ENCODE results near the gene ADAMTS8.

ADAMTS8 gene

DNA sequence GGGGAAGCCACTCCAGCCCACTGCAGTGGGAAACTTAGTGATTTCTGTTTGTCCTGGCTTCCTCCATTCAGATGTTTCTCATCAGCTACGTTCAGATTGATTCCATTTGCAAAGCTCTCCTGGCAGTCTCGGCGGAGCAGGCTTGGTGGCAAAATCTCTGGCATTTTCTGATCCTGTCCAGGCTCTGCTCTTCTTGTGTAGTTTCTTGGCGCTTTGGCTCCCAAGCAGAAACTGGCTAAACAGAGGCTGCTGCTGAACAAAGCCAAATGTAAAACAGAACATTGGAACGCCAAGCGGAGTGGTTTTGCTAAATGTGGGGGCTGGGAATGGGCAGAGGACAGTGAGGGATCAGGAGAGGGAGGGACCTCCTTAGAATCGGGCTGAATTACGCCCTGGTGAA, 36.7 kb downstream of the ADAMTS8 start:
- no peak for DNase-seq

DNA sequence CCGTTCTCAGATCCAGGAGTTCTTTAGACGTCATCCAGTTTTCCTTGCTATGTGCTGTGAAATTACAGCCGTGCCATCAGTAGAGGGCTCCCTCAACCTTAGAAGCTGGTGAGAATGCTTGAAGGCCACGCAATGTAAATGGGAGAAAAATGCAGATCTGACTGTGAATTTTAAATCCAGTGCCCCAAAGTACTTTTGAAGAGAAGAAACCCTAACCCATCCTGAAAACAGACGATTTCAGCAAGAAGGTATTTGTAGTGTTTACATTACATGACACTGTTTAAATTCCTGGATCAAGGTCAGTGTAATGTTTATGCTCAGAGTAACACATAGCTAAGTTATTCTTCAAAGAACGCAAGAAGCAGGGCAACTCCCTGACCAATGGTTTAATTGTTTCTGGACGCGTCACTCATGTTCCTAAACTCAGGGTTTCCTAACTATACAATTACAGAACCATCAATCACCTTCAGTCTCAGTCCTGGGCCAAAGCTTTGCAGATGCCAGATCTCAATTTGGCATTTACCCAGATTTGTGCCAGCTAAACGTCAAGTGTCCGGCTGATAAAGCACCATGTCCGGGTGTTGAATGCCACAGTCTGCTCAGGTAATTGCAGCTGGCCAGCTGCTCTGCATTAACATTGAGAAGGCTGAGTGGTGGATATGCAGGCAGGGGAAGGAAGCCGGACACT, 38.2 kb downstream of the ADAMTS8 start:
- no peak for DNase-seq

GRCh38 chr11:130389335-130389935, 39.0 kb downstream of the ADAMTS8 start:
- peak; percentile 43 to 47 for DNase-seq

DNA sequence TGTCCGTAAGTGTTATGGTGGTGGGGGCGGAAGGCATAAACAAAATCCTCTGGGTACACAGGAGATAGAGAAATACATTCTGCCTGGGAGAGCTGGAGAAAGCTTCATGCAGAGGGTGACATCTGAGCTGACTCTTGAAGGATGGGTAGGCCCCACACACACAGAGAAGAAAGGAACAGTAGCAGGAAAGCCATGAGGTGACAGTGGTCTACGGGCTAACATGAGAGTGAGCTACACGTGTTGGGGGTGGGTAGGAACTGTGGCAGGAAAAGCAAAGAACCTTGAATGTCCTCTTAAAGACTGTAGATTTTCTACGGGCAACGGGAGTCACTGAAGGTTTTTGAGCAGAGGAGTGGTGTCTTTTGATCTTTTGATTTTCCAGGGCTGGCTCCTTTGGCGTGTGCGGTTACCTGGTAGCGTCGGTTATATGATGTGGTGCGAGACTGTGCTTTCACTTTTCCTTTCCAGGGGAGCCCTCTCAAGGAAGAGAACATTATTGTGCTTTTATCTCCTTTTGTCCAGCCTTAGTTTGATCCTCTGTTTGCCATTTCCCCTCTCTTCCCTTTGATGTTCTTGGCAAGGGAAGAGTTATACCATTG, 39.7 kb downstream of the ADAMTS8 start:
- peak; percentile 18 to 42 for DNase-seq

DNA sequence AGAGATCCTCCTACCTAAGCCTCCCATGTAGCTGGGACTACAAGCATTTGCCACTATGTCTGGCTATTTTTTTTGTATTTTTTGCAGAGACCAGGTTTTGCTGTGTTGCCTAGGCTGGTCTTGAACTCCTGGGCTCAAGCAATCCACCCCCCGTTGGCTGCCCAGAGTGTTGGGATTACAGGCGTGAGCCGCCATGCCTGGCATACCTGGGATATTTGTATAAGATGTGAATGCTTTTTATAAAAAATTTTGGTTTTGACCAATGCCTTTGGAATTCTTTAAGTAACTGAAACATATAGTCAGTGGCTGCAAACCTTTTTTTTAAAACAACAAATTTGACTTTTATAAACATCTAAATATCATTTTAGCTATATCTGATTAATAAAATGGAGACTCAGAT, 42.4 kb downstream of the ADAMTS8 start:
- no peak for DNase-seq

DNA sequence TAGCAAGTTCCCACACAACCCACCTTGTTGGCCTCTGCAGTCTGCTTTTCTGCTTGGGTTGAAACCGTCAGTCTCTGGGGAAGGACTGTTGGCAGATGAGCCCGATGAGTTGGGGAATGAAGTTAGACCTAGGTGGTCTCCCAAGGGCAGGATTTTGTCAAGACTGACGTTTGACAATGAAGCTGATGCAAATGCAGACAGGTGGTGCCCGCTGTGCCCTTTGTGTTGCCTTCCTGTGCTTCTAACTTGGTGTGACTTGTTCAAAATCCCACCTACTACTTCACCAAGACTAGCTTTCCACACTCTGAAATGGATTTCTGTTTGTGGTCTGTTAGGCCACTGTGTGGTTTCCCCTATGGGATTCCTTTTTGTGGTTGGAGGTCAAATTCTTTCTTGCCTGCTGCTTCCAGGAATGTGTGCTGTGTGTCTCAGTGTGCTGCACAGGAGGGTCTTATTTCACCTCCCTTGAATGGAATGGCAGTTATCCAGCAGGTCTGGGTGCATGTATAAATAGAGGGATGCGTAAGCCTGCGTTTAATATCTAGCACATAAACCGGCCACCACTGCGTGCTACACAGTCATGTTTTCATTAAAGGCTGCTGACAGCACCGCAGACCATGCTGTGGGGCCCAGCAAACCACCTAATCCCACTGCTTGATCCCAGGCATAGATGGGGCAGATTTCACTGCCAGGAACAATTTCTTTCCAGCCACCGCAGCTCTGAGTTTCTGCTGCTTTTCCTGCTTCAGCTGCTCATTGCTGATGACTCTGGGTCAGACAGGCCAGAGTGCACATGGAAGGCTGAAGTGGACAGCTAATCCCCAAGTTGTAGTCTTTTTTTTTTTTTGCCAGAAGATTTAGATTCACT, 44.8 kb downstream of the ADAMTS8 start:
- no peak for DNase-seq

DNA sequence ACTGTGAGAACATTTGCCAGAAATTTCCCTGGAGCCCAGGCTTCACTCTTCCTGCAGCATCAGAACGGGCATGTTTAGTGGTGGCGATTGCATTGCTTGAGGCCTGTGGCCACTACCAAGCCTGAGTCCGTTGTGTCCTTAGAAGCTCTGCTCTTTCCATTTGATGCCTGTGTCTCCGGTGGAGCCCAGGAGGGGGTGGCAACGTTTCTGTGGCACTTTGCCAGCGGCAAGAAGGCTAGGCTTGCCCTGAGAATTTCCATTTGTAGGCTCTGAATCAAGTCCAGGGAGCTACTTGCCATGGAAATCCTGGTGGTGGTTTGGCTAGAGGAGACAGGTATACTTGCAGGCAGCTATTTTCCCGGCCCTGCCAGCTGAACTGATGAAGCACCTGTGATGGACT, 47.1 kb downstream of the ADAMTS8 start:
- no peak for DNase-seq

GRCh38 chr11:130380778-130381177, 47.6 kb downstream of the ADAMTS8 start:
- no peak for DNase-seq

- DNase-seq, result no peak
These were observed 49.1 kb downstream of the ADAMTS8 start for GRCh38 chr11:130379276-130379675.

- peak in 1 of 2 donors; percentile 14 for DNase-seq
These were observed 57.4 kb downstream of the ADAMTS8 start for GRCh38 chr11:130370845-130371590.

DNA sequence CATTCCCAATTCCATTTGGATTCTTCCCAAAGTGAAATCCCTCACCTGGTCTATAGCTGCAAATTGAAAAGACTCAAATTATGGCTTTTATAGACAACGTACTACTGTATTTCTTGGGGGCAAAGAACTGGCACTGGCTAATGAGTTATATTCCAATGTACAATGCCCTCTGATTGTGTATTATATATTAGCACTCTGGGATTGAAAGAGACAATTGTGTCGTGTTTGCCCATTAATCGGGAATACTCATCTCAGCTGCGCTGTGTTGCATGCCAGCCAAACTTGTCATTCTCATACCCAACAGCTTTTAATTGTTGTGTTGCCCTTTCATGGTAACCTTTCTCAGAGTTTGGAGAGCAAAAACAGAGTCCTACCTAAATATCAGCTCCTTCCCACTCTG, 58.7 kb downstream of the ADAMTS8 start:
- DNase-seq, result no peak

GRCh38 chr11:130369141-130369691, 59.2 kb downstream of the ADAMTS8 start:
- DNase-seq, result no peak

DNA sequence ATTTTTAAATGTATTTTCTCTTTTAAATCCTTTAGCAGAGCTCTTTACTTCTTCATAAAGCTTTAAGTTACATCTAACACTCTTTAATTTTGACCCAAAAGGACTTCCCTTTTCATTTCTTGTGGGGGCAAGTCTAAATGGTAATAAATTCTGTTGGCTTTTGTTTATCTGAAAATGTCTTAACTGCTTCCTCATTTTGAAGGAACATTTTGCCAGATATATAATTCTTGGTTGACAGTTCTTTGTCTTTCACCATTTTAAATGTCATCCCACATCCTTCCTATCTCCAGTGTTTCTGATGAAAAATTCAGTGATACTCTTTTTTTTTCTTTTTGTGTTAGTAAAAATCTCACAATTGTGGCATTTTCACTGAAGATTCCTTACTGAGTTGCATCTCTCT, 69.0 kb downstream of the ADAMTS8 start:
- no peak for DNase-seq

DNA sequence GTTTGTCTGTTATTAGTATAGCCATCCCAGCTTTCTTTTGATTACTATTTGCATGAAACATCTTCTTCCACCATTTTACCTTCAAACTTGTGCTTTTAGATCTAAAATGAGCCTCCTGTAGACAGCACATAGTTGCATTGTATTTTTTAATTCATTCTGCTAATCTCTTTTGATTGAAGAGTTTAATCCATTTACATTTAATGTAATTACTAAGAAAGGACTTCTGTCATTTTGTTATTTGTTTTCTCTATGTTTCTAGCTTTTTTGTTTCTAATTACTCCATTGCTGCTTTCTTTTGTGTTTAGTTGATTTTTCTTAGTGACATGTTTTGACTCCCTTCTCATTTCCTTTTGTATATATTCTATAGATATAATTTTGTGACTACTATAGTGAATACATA, 70.0 kb downstream of the ADAMTS8 start:
- no peak for DNase-seq
